GM20000 (cell line): ENCODE data around the gene SDC1.

Experiments used
- DNase-seq: peaks from one replicate; pipeline ENCODE4 v3.0.0; 2012; ENCODE audit warnings: low spot score
- TF ChIP-seq, protein P1 (sequence below): IDR thresholded peaks from 2 replicates; pipeline ENCODE4 v1.5.1; 2012; ENCODE audit warnings: mild to moderate bottlenecking, control low read depth; ENCODE audit errors: extremely low read depth, missing control alignments

Gene SDC1

DNA sequence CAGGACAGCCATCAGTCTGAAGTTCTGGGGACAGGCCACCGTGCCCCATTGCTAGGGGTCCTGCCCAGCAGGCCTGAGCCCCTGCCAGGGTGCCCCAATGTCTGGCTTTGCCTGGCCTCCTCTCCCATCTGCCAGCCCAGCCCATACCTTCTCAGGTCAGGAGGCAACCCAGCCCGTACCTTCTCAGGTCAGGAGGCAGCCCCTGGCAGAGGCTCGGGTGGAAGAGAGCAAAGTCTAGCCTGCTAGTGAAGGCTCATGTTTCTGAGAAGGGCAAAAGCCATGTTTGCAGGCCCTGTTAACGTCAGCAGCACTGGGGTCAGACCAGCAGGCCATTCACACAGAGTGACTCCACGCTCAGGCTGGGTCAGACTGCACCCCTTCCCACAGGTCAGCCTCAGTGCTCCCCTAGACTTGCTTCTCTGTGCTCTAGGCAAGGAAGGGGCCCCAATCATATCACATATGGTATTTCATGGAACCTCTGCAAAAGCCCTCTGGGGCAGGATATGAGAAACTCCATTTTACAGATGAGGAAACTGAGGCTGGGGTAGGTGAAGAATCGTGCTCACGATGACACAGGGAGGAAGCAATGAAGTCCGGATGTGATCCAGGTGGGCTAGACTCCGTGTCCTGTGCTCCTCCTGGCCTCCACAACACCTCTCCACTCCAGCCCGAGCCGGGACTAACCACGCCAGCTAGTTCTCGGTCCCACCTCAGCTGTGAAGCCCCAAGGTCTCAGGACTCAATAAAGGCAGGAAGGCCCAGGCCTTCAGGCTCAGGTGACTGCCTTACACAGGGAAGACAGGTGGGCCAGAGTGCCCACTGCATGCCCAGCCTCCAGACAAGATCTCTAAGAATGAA, 9.5 kb downstream of the SDC1 start:
- TF ChIP-seq, protein P1, sequence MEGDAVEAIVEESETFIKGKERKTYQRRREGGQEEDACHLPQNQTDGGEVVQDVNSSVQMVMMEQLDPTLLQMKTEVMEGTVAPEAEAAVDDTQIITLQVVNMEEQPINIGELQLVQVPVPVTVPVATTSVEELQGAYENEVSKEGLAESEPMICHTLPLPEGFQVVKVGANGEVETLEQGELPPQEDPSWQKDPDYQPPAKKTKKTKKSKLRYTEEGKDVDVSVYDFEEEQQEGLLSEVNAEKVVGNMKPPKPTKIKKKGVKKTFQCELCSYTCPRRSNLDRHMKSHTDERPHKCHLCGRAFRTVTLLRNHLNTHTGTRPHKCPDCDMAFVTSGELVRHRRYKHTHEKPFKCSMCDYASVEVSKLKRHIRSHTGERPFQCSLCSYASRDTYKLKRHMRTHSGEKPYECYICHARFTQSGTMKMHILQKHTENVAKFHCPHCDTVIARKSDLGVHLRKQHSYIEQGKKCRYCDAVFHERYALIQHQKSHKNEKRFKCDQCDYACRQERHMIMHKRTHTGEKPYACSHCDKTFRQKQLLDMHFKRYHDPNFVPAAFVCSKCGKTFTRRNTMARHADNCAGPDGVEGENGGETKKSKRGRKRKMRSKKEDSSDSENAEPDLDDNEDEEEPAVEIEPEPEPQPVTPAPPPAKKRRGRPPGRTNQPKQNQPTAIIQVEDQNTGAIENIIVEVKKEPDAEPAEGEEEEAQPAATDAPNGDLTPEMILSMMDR: no peak
- no peak for DNase-seq

DNA sequence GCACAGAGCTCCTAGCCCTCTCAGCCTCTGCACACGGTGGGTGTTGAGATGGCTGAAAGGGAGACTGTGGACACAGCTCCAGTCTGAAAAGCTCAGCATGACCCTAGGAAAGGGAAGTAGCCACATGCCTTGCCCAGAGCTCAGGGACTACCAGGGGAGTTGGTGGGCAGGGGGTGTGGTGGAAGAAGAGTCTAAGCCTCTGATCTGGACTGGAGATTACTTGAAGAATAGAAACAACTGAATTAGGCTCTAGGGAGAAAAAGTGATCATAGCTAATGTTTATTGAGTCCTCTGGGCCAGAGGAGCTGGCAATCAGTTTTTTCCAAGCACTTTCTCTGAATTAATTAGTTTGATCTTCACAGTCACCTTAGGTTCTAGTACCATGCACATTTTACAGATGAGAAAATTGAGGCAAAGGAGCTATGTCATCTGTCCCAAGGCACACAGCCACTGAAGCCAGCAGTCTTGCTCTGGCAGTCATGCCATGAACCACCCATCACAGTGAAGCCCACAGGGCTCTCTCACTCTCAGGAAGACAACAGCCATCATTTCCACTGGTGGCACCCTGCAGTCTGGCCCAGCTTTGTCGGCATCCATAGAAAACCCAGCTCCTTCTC, 10.3 kb downstream of the SDC1 start:
- no peak for DNase-seq
- TF ChIP-seq, protein P1: no peak

DNA sequence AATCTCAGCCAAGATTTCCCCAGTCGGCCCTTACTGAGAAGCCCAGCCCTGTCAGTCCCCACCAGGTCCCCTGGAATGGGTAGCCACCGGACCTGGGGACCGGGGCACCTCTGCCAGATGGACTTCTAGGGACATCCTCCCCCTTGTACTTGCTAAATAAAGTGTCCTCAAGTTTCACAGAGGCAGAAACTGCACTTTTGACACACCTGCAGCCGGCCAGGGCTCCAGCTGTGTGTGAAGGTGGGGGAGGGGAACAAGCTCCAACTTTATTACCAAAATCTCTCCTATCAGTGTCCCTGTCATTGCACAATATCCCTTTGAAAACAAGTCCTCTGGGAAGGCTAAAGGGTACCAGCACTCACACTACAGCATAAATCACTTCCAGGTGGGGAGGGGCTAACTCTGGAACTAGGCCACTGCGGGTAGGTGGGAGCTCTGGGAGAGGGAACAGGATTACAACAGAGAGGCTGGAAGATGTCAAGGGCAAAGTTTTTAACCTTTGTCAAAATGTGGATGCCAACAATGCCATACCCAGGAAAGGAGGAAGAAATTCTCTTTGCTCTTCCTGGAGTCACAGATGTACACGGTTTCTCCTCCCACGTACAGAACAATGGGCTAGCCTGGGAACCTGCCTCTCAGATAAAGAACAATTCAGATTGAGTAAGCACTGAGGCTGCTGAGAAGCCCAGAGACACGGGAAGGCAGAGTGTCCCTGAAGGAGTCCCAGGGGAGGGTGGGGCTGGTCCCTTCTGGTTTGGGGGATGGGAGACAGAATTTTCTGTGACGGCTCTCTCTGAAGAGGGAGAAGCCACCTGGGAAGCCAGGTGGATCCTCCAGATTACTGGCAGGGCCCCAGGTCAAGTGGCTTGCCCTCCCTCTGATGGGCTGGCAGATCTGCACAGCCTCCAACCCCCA, 11.0 kb downstream of the SDC1 start:
- TF ChIP-seq, protein P1: no peak
- peak; percentile 54 for DNase-seq

DNA sequence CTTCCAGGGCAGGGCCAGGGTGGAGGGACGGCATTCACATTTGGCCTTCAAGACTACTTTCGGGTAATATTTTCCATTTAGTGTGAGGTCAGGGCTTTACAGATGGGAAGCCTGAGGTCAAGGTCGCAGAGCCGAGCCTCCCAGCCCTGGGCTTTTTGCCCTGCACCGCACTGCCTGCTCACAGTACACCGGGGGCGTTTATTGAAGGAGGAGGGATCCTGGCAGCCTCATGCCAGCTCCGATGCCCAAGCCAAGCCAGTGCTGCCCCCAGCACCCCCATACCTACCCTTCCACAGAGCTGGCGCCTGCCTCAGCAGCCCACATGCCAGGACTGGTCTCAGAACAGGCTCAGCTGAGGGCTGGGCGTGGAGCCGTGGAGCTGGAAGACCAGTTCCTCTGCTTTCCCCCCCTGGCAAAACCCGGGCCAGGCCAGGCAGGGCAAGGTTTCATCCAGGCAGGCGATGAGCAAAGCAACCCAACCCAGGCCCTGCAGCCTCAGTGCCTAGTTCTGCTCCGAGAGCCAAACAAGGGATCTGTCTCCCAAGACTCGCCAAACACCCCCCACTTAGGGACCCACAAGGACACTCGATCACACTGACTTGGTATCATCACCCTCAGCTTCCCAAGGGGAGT, 11.9 kb downstream of the SDC1 start:
- TF ChIP-seq, protein P1: no peak
- no peak for DNase-seq

DNA sequence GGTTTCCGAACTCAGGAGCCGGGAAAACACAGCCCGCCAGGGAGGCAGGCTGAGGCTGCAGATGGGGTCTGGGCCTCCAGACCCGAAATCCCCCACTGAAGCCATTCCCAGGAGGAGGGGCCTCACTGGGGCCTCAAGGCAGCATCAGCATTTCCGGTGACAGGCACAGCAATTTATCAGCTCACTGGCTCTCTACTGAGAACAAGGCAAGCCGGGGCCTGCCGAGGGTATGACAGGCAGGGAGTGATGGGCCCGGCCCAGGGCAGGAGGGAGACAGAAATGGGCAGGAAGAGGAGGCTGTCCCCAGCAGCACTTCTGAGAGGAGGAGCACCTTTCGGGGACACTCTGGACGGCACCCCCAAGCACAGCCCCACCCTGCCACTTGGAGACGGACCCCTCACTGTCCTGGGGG, 12.5 kb downstream of the SDC1 start:
- peak; percentile 70 for DNase-seq
- TF ChIP-seq, protein P1: no peak

DNA sequence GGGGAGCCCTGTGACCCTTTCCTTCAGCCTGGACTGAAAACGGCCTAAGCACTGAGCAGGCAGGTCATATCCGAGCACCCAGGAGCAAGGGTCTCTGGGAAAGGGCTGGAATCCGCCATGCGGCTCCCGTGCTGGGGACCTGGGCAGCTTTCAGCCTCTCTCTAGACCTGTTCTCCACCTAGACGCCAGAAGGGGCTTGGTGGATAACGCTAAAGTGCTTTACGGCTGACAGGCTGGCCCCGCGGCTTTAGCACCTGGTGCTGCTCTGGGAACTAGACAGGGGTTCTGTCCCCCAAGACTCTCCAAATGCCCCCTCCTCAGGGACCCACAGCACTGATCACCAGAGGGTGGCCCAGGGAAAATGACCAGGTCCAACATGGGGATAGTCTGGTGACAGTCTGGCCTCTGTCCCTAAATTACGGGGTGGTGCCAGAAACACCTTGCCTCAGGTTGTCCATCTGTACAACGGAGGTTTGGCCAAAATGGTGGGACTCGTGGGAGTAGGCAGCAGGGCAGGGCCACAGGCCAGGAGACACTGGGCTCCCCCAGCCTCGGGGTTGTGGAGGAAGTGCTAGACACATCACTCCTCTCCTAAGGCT, 13.0 kb downstream of the SDC1 start:
- TF ChIP-seq, protein P1: no peak
- DNase-seq: no peak
